ENCODE data around the gene C19orf44. TPM values are rescaled to one million over a fixed set of nuclear protein-coding genes. Genes with fewer than 3 reads are reported as not detected.
"Not testable (repeated sequence)": the region's sequence is repeated elsewhere in the genome, so short reads cannot be mapped to it uniquely, and the experiment has no call there.

The C19orf44 gene
- total RNA-seq, 2 donors from 2014 or later: 7.9 TPM

- H3K9me3 Mint-ChIP-seq: peaks cover 3% of the 10 kb centered on the region
- no peak overlapping the region for H3K9ac ChIP-seq (ENCODE audit: extremely low read depth, low read length, poor library complexity, severe bottlenecking)
- peaks cover 6% of the 10 kb centered on the region for H3K9me3 ChIP-seq (ENCODE audit: control insufficient read depth, low read length)
- H3K4me1 ChIP-seq (ENCODE audit: control insufficient read depth, insufficient read depth, low read length): no peaks in the 10 kb centered on the region
- peaks cover 2% of the 10 kb centered on the region for H3K27me3 Mint-ChIP-seq (ENCODE audit: insufficient read depth)
- no peak overlapping the region for H3K4me3 Mint-ChIP-seq
- no peaks in the 10 kb centered on the region for H3K36me3 ChIP-seq (ENCODE audit: control insufficient read depth, insufficient read depth, low read length)
- H3K27me3 ChIP-seq (ENCODE audit: control insufficient read depth, insufficient read depth, low read length, poor library complexity, severe bottlenecking): no peaks in the 10 kb centered on the region
- H3K27ac ChIP-seq (ENCODE audit: low read depth, low read length): no peak overlapping the region
- peaks cover 3% of the 10 kb centered on the region for H3K4me1 Mint-ChIP-seq
- TF ChIP-seq CTCF (conservative IDR thresholded peaks at IDR 0.05): no peak
- H3K36me3 Mint-ChIP-seq (ENCODE audit: low read depth): no peaks in the 10 kb centered on the region
- WGBS, 2 experiments (ENCODE audit: insufficient coverage in 1 of 2, insufficient read length in 1 of 2): 97% methylated on average over 1 of the region's 1 CpG; no CpG with 5 or more reads in 1 of the 2 experiments
- H3K4me3 ChIP-seq (ENCODE audit: low read length): no peak overlapping the region
- no peak for DNase-seq
- H3K27ac Mint-ChIP-seq: peak overlapping the region; percentile 64
Observed at GRCh38 chr19:16477311-16477710, 18.9 kb upstream of the C19orf44 start.

GRCh38 chr19:16482745-16483144 lies 13.4 kb upstream of the C19orf44 start:
- Histone ChIP-seq H3K4me1 (ENCODE audit: control insufficient read depth, insufficient read depth, low read length) (no peaks in the 10 kb centered on the region), H3K27ac (ENCODE audit: low read depth, low read length) (no peak overlapping the region), H3K4me3 (ENCODE audit: low read length) (no peak overlapping the region), H3K9me3 (ENCODE audit: control insufficient read depth, low read length) (no peaks in the 10 kb centered on the region), H3K27me3 (ENCODE audit: control insufficient read depth, insufficient read depth, low read length, poor library complexity, severe bottlenecking) (no peaks in the 10 kb centered on the region), H3K36me3 (ENCODE audit: control insufficient read depth, insufficient read depth, low read length) (no peaks in the 10 kb centered on the region), H3K9ac (ENCODE audit: extremely low read depth, low read length, poor library complexity, severe bottlenecking) (no peak overlapping the region)
- Mint-ChIP-seq H3K4me3 (no peak overlapping the region), H3K36me3 (ENCODE audit: low read depth) (no peaks in the 10 kb centered on the region), H3K9me3 (no peaks in the 10 kb centered on the region), H3K27ac (no peak overlapping the region), H3K27me3 (ENCODE audit: insufficient read depth) (peaks cover 2% of the 10 kb centered on the region), H3K4me1 (no peaks in the 10 kb centered on the region)
- no peak for DNase-seq
- no peak for TF ChIP-seq CTCF (conservative IDR thresholded peaks at IDR 0.05)
- WGBS, 2 experiments (ENCODE audit: insufficient coverage in 1 of 2, insufficient read length in 1 of 2): 90 to 94% methylated on average over 6 to 7 of the region's 7 CpGs

GRCh38 chr19:16486476-16486875 lies 9.7 kb upstream of the C19orf44 start:
- H3K27me3 ChIP-seq (ENCODE audit: control insufficient read depth, insufficient read depth, low read length, poor library complexity, severe bottlenecking); H3K9me3 ChIP-seq (ENCODE audit: control insufficient read depth, low read length); H3K4me3 Mint-ChIP-seq; H3K9ac ChIP-seq (ENCODE audit: extremely low read depth, low read length, poor library complexity, severe bottlenecking); H3K27ac Mint-ChIP-seq; DNase-seq; H3K4me3 ChIP-seq (ENCODE audit: low read length); H3K4me1 ChIP-seq (ENCODE audit: control insufficient read depth, insufficient read depth, low read length); H3K9me3 Mint-ChIP-seq; H3K4me1 Mint-ChIP-seq; H3K27ac ChIP-seq (ENCODE audit: low read depth, low read length); H3K27me3 Mint-ChIP-seq (ENCODE audit: insufficient read depth); H3K36me3 ChIP-seq (ENCODE audit: control insufficient read depth, insufficient read depth, low read length); H3K36me3 Mint-ChIP-seq (ENCODE audit: low read depth): not testable (repeated sequence)
- WGBS, 2 experiments (ENCODE audit: insufficient coverage in 1 of 2, insufficient read length in 1 of 2): 89% methylated on average over 4 of the region's 4 CpGs; no CpG with 5 or more reads in 1 of the 2 experiments

- WGBS, 2 experiments (ENCODE audit: insufficient coverage in 1 of 2, insufficient read length in 1 of 2): 61 to 92% methylated on average over 10 to 16 of the region's 16 CpGs
- H3K9me3 Mint-ChIP-seq: no peaks in the 10 kb centered on the region
- H3K27me3 ChIP-seq (ENCODE audit: control insufficient read depth, insufficient read depth, low read length, poor library complexity, severe bottlenecking): no peaks in the 10 kb centered on the region
- H3K4me3 Mint-ChIP-seq: peak overlapping the region; percentile 86
- peak overlapping the region; percentile 74 for H3K9ac ChIP-seq (ENCODE audit: extremely low read depth, low read length, poor library complexity, severe bottlenecking)
- TF ChIP-seq CTCF (conservative IDR thresholded peaks at IDR 0.05): no peak
- no peak for DNase-seq
- peaks cover 6% of the 10 kb centered on the region for H3K36me3 ChIP-seq (ENCODE audit: control insufficient read depth, insufficient read depth, low read length)
- peaks cover 6% of the 10 kb centered on the region for H3K36me3 Mint-ChIP-seq (ENCODE audit: low read depth)
- H3K27me3 Mint-ChIP-seq (ENCODE audit: insufficient read depth): no peaks in the 10 kb centered on the region
- no peaks in the 10 kb centered on the region for H3K9me3 ChIP-seq (ENCODE audit: control insufficient read depth, low read length)
- H3K4me1 Mint-ChIP-seq: peaks cover 9% of the 10 kb centered on the region
- peak overlapping the region; percentile 91 for H3K27ac Mint-ChIP-seq
- H3K4me1 ChIP-seq (ENCODE audit: control insufficient read depth, insufficient read depth, low read length): no peaks in the 10 kb centered on the region
- peak overlapping the region; percentile 86 for H3K27ac ChIP-seq (ENCODE audit: low read depth, low read length)
- peak overlapping the region; percentile 92 for H3K4me3 ChIP-seq (ENCODE audit: low read length)
Observed at GRCh38 chr19:16496613-16496983, 404 bp downstream of the C19orf44 start.

All from endodermal cell (in vitro differentiated cells).